ENCODE data around the gene NOL11.
A peak's percentile ranks its signal among the peaks of the same experiment; 100 is the strongest.
"Not testable (repeated sequence)": the region's sequence is repeated elsewhere in the genome, so short reads cannot be mapped to it uniquely, and the experiment has no call there.

NOL11 gene

GRCh38 chr17:67717624-67718324 is at the start of gene NOL11:
Gene NOL11 (plus strand): TSS chr17:67717936. CDS start chr17:67717948, 12 bp downstream.
- DNase-seq: peak; percentile 96

GRCh38 chr17:67671493-67671892 is 46.2 kb upstream of the NOL11 start:
- DNase-seq: no peak

DNA sequence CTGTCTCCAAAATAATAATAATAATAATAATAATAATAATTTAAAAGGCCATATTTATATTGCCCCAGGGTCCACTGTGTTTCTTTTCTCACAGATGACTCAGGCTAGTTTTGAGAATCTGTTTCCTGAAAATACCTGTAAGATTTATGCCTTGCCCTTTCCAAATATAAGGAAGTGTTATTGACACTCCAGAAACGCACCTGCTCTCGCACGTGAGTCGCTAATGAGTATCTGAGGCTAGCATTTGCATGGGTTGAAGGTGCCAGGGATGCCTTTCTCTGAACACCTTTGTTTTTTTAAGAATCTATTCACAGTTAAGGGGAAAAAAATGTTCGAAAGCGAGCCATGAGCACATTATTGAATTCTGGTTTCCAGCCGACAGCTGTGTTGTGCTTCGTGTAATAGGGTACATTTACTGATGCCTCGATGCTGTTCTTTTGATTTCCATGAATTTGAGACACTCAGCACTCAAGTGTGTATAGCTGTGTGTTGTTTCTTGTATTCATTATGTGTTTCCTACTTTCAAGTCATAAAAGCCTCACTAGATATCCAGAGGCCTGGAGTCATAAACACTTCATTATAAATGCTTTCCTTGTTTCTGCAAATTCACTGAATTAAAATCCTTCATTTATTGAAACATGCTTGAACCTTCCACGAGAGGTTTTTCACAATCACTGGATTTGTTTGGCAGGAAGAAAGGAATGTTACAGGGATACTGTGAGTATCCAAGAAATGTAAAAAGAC is 45.0 kb upstream of the NOL11 start:
- no peak for DNase-seq

GRCh38 chr17:67675481-67675880 is 42.3 kb upstream of the NOL11 start:
- DNase-seq: no peak

- no peak for DNase-seq
Observed at GRCh38 chr17:67676305-67676704, 41.4 kb upstream of the NOL11 start.

- DNase-seq: no peak
Observed at GRCh38 chr17:67678414-67678813, 39.3 kb upstream of the NOL11 start.

- DNase-seq: no peak
Observed at GRCh38 chr17:67679225-67679624, 38.5 kb upstream of the NOL11 start.

DNA sequence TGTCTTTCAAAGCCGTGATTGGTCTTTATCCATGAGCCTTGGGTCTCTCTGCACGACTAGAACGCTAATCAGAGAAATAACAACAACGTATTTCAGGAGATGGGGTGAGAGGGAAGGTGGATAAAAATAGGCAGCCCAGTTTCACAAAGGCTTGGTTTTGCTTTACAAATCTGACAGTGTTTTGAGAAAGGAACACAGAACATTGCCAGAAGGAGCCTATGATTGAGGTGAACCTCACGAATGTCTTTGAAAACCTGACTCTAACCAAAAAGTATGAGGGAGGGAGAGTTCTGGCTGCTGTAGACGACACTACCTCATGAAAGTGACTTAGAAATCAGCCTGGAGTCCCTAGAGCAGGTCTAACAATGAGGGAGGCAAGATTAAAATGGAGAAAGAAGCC is 38.0 kb upstream of the NOL11 start:
- no peak for DNase-seq

DNA sequence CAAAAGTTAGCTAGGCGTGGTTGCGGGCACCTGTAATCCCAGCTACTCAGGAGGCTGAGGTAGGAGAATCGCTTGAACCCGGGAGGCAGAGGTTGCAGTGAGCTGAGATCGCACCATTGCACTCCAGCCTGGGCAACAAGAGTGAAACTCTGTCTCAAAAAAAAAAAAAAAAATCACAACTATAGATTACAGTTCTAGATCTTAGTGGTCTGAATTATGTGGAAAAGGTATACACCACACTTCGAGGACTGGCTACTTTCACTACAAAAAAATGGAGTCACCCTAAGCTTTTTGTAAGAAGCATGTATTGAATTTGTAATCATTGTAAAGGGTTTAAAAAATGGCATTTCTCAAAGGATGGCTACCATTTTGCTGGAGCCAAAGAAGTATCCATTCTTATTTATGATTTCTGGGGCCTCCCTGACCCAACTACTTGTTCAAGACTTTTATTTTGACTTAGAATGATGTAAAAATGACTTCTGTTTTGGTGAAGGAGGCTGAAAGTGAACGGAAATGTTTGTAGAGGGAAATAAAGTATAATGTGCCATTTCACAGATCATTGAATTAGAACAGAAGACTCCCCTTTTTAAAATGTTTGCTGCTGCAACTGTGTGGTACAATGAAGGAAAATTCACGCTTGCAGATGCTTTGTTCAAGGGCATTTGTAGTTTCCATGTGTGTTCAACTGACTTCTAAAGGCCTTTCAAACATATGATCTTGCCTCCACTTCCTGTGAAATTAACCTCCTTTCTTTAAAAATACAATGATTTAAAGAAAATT is 37.1 kb upstream of the NOL11 start:
- no peak for DNase-seq

DNA sequence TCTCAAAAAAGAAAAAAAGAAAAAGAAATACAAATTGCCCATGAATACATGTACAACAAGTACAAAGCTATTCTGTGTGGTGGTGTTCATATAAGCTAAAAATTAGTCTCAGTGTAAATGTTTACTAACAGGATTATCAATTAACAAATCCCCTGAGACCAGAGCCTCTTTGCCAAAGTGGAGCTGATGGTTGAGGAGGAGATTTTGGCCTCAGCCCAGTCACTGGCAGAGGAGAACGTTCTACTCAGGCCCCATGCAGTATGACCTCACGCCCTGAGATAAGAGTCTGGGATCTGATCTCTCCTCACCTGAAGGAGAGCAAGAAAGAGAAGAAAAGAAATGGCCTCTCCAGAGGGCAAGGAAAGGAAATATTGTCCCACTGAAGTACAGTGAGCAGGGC is 35.5 kb upstream of the NOL11 start:
- DNase-seq: no peak

- DNase-seq: no peak
Observed at GRCh38 chr17:67685351-67685750, 32.4 kb upstream of the NOL11 start.

GRCh38 chr17:67686241-67686640 is 31.5 kb upstream of the NOL11 start:
- DNase-seq: no peak

DNA sequence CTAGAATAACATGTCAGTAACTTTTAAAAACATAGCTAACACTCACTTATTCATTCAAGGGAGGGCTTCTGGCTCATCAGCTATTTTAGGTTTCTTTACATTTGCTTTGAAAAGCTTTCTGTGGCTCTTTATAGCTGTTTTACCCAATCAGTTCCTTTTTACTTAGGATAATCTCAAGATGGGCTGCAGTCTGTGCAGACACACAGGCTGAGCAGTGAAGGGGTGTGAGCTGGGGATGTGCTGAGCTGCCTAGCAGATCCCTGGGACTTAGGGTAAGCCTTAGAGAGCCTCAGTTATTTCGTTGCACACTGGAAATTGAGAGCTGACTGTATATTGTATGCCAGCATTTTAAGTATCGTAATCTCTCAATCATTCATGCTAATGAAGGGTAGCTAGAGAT is 30.2 kb upstream of the NOL11 start:
- no peak for DNase-seq

GRCh38 chr17:67689534-67690177 is 28.1 kb upstream of the NOL11 start:
- DNase-seq: peak; percentile 54

- no peak for DNase-seq
Observed at GRCh38 chr17:67693811-67694210, 23.9 kb upstream of the NOL11 start.

DNA sequence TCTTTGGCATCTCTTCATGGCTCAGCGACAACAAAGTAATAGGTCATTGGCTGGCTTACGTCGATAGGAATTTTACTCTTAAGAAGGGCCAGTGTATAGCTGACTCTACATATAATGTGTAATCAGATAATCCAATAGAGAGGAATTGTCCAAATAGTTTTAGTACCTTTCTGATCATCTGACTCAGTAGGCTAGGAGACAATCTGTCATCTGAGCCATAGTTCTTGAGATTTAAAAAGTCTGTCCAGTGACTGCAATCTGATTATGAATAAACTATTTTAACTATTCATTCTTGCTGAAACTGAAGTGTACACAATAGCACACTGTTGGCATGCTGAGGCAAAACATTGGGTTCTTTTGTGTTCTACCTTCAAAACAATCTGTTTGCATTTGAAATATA is 21.4 kb upstream of the NOL11 start:
- DNase-seq: no peak

GRCh38 chr17:67696853-67697498 is 20.8 kb upstream of the NOL11 start:
- DNase-seq: no peak

- DNase-seq: no peak
Observed at GRCh38 chr17:67700037-67700724, 17.6 kb upstream of the NOL11 start.

DNA sequence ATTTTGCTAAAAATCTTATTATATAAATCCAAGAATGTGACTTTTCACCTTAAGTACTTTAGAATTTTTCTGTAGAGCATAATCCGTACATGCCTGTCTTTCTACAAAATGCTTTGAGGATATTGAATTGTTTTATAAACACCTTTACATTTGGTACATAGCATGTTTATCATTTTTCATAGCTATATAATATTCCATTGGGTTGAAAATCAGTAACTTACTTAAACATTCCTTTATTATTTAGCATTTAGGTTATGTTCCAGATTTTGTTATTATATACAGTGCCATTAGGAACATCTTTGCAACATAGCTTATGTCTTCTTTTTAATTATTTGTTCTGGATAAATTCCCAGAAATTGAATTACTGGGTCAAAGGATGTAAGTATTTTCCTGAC is 17.0 kb upstream of the NOL11 start:
- DNase-seq: no peak

DNA sequence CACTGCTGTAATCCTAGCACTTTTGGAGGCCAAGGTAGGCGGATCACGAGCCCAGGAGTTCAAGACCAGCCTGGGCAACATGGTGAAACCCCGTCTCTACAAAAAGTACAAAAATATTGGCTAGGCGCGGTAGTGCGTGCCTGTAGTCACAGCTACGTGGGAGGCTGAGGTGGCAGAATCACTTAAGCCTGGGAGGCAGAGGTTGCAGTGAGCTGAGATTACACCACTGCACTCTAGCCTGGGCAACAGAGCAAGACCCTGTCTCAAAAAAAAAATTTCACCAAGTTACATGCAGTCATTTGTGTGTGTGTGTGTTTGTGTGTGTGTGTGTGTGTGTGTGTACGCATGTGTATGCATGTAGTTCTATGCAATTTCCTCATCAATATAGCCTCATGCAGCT is 14.9 kb upstream of the NOL11 start:
- DNase-seq: not testable (repeated sequence)

DNA sequence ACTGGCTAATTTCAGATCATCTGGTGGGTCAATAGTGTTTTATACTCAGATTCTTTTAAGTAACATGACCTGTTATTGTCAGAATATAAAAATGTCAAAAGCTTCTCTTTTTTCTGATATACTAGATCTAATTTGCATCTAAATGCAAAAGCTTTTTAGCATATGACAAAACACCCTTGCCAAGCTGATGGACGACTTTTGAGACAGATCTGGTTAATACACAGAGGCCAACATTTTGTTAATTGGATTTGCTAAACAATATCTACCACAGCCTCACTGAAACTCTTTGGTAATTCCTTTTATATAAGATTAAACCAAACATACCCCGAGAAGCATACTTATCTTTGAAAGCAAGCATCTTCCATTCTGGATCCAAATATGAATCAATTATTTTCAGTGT is 10.3 kb upstream of the NOL11 start:
- no peak for DNase-seq

GRCh38 chr17:67708378-67708777 is 9.4 kb upstream of the NOL11 start:
- no peak for DNase-seq

Measured in KG1 (cell line).